Measurements from ENCODE around the gene CGGBP1.

DNA sequence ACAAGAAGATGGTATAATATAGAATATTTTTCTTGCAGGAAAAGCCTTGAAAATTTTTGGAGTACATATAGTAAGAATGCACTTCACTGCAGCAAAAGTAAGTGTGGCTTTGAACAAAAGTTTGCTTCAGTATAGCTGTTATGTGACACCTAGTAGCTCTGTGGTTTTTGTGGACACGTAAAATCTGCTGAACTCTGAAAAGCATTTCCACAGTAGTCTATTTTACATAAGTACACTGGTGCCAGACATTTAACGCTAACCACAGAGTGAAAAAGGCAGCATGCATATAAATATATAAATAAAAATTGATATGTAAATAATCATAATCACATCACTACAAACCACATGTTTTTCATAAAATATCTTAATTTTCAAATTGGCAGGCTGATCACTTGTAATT is 39.8 kb downstream of the CGGBP1 start:
- TF ChIP-seq, protein P1, sequence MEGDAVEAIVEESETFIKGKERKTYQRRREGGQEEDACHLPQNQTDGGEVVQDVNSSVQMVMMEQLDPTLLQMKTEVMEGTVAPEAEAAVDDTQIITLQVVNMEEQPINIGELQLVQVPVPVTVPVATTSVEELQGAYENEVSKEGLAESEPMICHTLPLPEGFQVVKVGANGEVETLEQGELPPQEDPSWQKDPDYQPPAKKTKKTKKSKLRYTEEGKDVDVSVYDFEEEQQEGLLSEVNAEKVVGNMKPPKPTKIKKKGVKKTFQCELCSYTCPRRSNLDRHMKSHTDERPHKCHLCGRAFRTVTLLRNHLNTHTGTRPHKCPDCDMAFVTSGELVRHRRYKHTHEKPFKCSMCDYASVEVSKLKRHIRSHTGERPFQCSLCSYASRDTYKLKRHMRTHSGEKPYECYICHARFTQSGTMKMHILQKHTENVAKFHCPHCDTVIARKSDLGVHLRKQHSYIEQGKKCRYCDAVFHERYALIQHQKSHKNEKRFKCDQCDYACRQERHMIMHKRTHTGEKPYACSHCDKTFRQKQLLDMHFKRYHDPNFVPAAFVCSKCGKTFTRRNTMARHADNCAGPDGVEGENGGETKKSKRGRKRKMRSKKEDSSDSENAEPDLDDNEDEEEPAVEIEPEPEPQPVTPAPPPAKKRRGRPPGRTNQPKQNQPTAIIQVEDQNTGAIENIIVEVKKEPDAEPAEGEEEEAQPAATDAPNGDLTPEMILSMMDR (IDR thresholded peaks at IDR 0.05; ENCODE audit: low read length): no peak
- TF ChIP-seq EZH2 (IDR thresholded peaks at IDR 0.05; ENCODE audit: borderline replicate concordance, low read length): no peak
